Astrocyte (in vitro differentiated cells and primary cell): Measurements from ENCODE around the gene MBOAT2. TPM values are rescaled to one million over a fixed set of nuclear protein-coding genes. Genes with fewer than 3 reads are reported as not detected.

ENCODE experiments used
- DNase-seq: peaks from one replicate; pipeline ENCODE4 v3.0.0-alpha.2; 2010; ENCODE audit warnings: low read depth
- FAIRE-seq: peaks from 2 replicates; lab custom pipeline; 2011; peaks lifted over from hg19 to GRCh38; lab: Jason Lieb, UNC
- H2AFZ ChIP-seq: 2 replicates; pipeline ENCODE4 v1.6.0; 2012; ENCODE audit warnings: low read depth, low read length, inconsistent platforms
- H3K27ac ChIP-seq: 2 replicates; pipeline ENCODE4 v1.5.1; 2011; ENCODE audit warnings: low read depth, low read length, inconsistent platforms
- H3K27me3 ChIP-seq: 2 replicates; pipeline ENCODE4 v1.6.0; 2011; ENCODE audit warnings: low read length, inconsistent platforms; ENCODE audit not compliant: insufficient read depth
- H3K36me3 ChIP-seq: 2 replicates; pipeline ENCODE4 v1.5.1; 2011; ENCODE audit warnings: low read length, inconsistent platforms; ENCODE audit not compliant: insufficient read depth
- H3K4me1 ChIP-seq: 2 replicates; pipeline ENCODE4 v1.5.1; 2011; ENCODE audit warnings: low read length, inconsistent platforms; ENCODE audit not compliant: insufficient read depth
- H3K4me2 ChIP-seq: 2 replicates; pipeline ENCODE4 v1.6.0; 2012; ENCODE audit warnings: low read length, inconsistent platforms
- H3K4me3 ChIP-seq: 2 replicates; pipeline ENCODE4 v1.5.1; 2011; ENCODE audit warnings: low read depth, mild to moderate bottlenecking, low read length, inconsistent platforms; ENCODE audit not compliant: insufficient read depth
- H3K79me2 ChIP-seq: 2 replicates; pipeline ENCODE4 v1.6.0; 2012; ENCODE audit warnings: mild to moderate bottlenecking, low read length, inconsistent platforms; ENCODE audit not compliant: insufficient read depth
- H3K9ac ChIP-seq: 2 replicates; pipeline ENCODE4 v1.6.0; 2012; ENCODE audit warnings: mild to moderate bottlenecking, low read length, inconsistent platforms
- H3K9me3 ChIP-seq: 2 replicates; pipeline ENCODE4 v1.5.1; 2012; ENCODE audit warnings: low read depth, mild to moderate bottlenecking, low read length, inconsistent platforms; ENCODE audit not compliant: insufficient read depth
- H4K20me1 ChIP-seq: 2 replicates; pipeline ENCODE4 v1.6.0; 2012; ENCODE audit warnings: low read length, inconsistent platforms; ENCODE audit not compliant: insufficient read depth
- H3K27ac Mint-ChIP-seq: one replicate; pipeline ENCODE4 v1.8.0; 2021; ENCODE audit warnings: mild to moderate bottlenecking, mixed read lengths; ENCODE audit not compliant: unreplicated experiment
- H3K27me3 Mint-ChIP-seq: one replicate; pipeline ENCODE4 v1.8.0; 2021; ENCODE audit warnings: low read depth, mixed read lengths; ENCODE audit not compliant: unreplicated experiment
- H3K36me3 Mint-ChIP-seq: one replicate; pipeline ENCODE4 v1.8.0; 2021; ENCODE audit warnings: low read depth, mixed read lengths; ENCODE audit not compliant: unreplicated experiment
- H3K4me1 Mint-ChIP-seq: one replicate; pipeline ENCODE4 v1.8.0; 2021; ENCODE audit warnings: low read depth, mixed read lengths; ENCODE audit not compliant: unreplicated experiment
- H3K4me3 Mint-ChIP-seq: one replicate; pipeline ENCODE4 v1.8.0; 2021; ENCODE audit warnings: mild to moderate bottlenecking, moderate library complexity, mixed read lengths; ENCODE audit not compliant: unreplicated experiment
- H3K9me3 Mint-ChIP-seq: one replicate; pipeline ENCODE4 v1.8.0; 2021; ENCODE audit warnings: mild to moderate bottlenecking, mixed read lengths; ENCODE audit not compliant: unreplicated experiment
- EZH2 ChIP-seq: IDR thresholded peaks from 2 replicates; pipeline ENCODE4 v1.6.1; 2012; ENCODE audit warnings: mild to moderate bottlenecking, low read length, inconsistent platforms; ENCODE audit not compliant: insufficient read depth
- total RNA-seq: library from RNA; stranded (reverse); gene quantifications from 2 replicates; pipeline ENCODE4 v1.2.1, GENCODE V29; 2021
- TF ChIP-seq, protein P1 (sequence below): IDR thresholded peaks from 2 replicates; pipeline ENCODE4 v1.5.1; 2011; ENCODE audit warnings: low read depth, mild to moderate bottlenecking, inconsistent platforms, low read length, moderate library complexity; ENCODE audit not compliant: insufficient read depth

MBOAT2 gene
- total RNA-seq, 1 donor from 2014 or later: 54.6 TPM

DNA sequence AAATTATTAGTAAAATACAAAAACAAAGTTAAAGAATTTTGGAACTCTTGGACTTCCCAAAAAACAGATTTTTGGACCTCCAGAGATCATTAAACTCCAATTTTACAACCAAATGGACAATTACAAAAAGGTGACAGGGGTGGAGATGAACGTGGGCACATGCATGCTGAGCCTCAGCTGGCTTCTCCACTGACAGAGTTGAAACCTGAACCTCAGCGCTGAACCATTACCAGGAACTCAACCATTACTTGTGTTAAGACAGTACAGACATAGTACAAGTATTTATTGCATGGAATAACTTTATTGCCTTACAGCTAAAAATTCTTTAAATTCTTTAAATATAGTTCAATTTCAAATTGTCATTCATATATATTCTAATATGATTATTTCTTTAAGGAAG, 133.0 kb downstream of the MBOAT2 start:
- no peak for FAIRE-seq
- H3K9me3 Mint-ChIP-seq: no peaks in the 10 kb centered on the region
- H3K27ac ChIP-seq: no peak overlapping the region
- TF ChIP-seq, protein P1, sequence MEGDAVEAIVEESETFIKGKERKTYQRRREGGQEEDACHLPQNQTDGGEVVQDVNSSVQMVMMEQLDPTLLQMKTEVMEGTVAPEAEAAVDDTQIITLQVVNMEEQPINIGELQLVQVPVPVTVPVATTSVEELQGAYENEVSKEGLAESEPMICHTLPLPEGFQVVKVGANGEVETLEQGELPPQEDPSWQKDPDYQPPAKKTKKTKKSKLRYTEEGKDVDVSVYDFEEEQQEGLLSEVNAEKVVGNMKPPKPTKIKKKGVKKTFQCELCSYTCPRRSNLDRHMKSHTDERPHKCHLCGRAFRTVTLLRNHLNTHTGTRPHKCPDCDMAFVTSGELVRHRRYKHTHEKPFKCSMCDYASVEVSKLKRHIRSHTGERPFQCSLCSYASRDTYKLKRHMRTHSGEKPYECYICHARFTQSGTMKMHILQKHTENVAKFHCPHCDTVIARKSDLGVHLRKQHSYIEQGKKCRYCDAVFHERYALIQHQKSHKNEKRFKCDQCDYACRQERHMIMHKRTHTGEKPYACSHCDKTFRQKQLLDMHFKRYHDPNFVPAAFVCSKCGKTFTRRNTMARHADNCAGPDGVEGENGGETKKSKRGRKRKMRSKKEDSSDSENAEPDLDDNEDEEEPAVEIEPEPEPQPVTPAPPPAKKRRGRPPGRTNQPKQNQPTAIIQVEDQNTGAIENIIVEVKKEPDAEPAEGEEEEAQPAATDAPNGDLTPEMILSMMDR: no peak
- no peak for TF ChIP-seq EZH2
- H3K9me3 ChIP-seq: no peaks in the 10 kb centered on the region
- no peak overlapping the region for H3K4me2 ChIP-seq
- no peaks in the 10 kb centered on the region for H3K4me1 Mint-ChIP-seq
- H4K20me1 ChIP-seq: no peaks in the 10 kb centered on the region
- H3K9ac ChIP-seq: no peak overlapping the region
- DNase-seq: no peak
- no peaks in the 10 kb centered on the region for H3K27me3 ChIP-seq
- no peak overlapping the region for H2AFZ ChIP-seq
- no peaks in the 10 kb centered on the region for H3K27me3 Mint-ChIP-seq
- H3K4me3 ChIP-seq: no peak overlapping the region
- H3K79me2 ChIP-seq: no peaks in the 10 kb centered on the region
- H3K4me1 ChIP-seq: no peaks in the 10 kb centered on the region
- peaks cover 4% of the 10 kb centered on the region for H3K36me3 Mint-ChIP-seq
- no peak overlapping the region for H3K27ac Mint-ChIP-seq
- H3K36me3 ChIP-seq: no peaks in the 10 kb centered on the region
- H3K4me3 Mint-ChIP-seq: no peak overlapping the region

DNA sequence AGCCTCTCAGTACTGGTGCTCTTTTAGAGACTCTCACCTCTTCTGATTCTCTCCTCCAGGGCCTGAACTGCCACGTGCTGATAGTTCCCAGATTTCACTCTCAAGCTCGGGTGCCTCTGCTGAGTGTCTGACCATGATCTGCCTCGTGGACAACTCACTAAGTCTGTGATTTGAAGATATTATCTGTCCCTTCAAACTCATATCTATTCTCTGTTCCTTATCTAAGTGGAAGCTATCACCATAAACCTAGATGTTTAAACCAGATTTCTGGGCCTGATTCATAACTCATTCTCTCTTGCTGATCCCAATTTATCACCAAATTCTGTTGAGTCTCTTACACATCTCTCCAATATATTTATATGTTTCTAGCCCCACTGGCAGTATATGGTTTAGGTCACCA, 136.1 kb downstream of the MBOAT2 start:
- Histone ChIP-seq H3K4me3 (no peak overlapping the region), H3K27ac (no peak overlapping the region), H3K4me2 (no peak overlapping the region), H3K4me1 (no peaks in the 10 kb centered on the region), H3K79me2 (no peaks in the 10 kb centered on the region), H2AFZ (no peak overlapping the region), H4K20me1 (no peaks in the 10 kb centered on the region), H3K27me3 (no peaks in the 10 kb centered on the region), H3K9me3 (no peaks in the 10 kb centered on the region), H3K36me3 (peaks cover 4% of the 10 kb centered on the region), H3K9ac (no peak overlapping the region)
- H3K27ac Mint-ChIP-seq: no peak overlapping the region
- no peaks in the 10 kb centered on the region for H3K27me3 Mint-ChIP-seq
- DNase-seq: no peak
- H3K4me1 Mint-ChIP-seq: no peaks in the 10 kb centered on the region
- no peak for FAIRE-seq
- no peak for TF ChIP-seq EZH2
- TF ChIP-seq, protein P1: no peak
- H3K36me3 Mint-ChIP-seq: peaks cover 11% of the 10 kb centered on the region
- no peak overlapping the region for H3K4me3 Mint-ChIP-seq
- no peaks in the 10 kb centered on the region for H3K9me3 Mint-ChIP-seq

DNA sequence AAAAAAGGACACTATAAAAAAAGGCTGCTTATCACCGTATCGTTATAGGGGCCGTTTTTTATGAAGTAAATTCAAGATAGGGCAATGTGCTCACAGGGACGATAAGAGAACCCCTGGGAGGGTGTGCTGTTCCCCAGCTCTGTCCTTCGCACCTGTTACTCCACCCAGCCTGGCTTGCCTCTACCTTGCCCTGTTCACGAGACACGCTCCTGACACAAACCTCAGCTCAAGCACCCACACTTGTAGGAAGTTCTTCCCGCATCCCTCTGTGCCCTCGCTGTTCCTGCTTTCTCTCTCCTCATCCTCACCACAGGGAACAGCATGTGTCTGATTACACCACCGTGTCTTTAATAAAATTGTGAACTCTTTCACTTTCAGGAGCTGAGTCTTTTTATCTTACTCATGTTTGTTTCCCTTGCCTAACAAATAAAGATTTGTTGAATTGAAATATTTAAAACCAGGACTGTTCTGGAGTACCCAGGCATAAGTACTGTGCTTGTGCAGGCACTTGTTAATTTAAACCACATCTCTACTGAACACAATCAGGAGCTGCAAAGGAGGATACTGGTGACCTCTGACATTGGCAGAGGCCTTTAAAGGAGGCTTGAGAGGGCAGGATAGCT, 140.0 kb downstream of the MBOAT2 start:
- TF ChIP-seq, protein P1: no peak
- no peak for TF ChIP-seq EZH2
- no peaks in the 10 kb centered on the region for H3K9me3 Mint-ChIP-seq
- Histone ChIP-seq H3K27ac (no peak overlapping the region), H3K4me1 (no peaks in the 10 kb centered on the region), H3K4me2 (no peak overlapping the region), H3K4me3 (no peak overlapping the region), H3K9ac (no peak overlapping the region), H3K9me3 (no peaks in the 10 kb centered on the region), H2AFZ (no peak overlapping the region), H3K36me3 (peaks cover 8% of the 10 kb centered on the region), H4K20me1 (no peaks in the 10 kb centered on the region), H3K79me2 (no peaks in the 10 kb centered on the region), H3K27me3 (no peaks in the 10 kb centered on the region)
- peaks cover 4% of the 10 kb centered on the region for H3K4me1 Mint-ChIP-seq
- no peak overlapping the region for H3K27ac Mint-ChIP-seq
- no peak for DNase-seq
- peaks cover 11% of the 10 kb centered on the region for H3K36me3 Mint-ChIP-seq
- H3K4me3 Mint-ChIP-seq: no peak overlapping the region
- no peaks in the 10 kb centered on the region for H3K27me3 Mint-ChIP-seq
- no peak for FAIRE-seq
